ENCODE measurements around the gene HSFX1. TPM values are rescaled to one million over a fixed set of nuclear protein-coding genes. Genes with fewer than 3 reads are reported as not detected.

Gene HSFX1
- total RNA-seq, 1 donor from 2014 or later, result 5.5 TPM

DNA sequence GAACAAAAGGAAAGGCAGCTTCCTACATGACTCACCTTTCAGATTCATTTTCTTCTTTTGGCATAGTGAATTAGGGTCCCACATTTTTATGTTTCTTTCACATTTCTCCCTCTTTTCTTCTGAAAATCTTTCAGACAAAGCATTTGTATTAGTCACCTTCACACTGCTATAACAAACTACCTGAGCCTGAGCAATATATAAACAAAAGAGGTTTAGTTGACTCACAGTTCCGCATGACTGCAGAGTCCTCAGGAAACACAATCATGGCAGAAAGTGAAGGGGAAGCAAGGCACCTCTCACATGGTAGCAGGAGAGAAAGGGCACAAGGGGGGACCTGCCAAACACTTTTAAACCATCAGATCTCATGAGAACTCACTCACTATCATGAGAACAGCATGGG is 44.8 kb downstream of the HSFX1 start:
- Mint-ChIP-seq H3K9me3 (ENCODE audit: unreplicated experiment) (no peaks in the 10 kb centered on the region), H3K36me3 (ENCODE audit: low read depth, unreplicated experiment) (no peaks in the 10 kb centered on the region), H3K27me3 (ENCODE audit: unreplicated experiment) (no peaks in the 10 kb centered on the region), H3K4me3 (ENCODE audit: unreplicated experiment) (no peak overlapping the region), H3K27ac (ENCODE audit: unreplicated experiment) (no peak overlapping the region), H3K4me1 (ENCODE audit: unreplicated experiment) (peaks cover 5% of the 10 kb centered on the region)
- no peak for DNase-seq (ENCODE audit: low spot score)
- TF ChIP-seq CTCF (IDR thresholded peaks at IDR 0.05; ENCODE audit: unreplicated experiment), result no peak

DNA sequence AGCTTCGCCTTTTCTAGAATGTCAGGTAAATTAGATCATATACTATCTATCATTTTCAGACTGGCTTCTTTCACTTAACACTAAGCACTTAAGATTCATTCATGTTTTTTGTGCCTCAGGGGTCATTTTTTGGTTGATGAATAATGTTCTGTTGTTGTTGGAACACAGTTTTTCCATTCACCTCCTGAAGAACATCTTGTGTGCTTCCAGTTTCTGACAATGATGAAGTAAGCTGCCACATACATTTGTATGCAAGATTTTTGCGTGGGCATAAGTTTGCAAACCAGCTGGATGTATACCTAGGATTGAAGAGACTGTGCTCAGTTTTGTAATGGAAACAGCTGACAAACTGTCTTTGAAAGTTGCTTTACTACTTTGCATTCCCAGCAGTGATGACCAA is 45.5 kb downstream of the HSFX1 start:
- Mint-ChIP-seq H3K9me3 (ENCODE audit: unreplicated experiment) (no peaks in the 10 kb centered on the region), H3K27ac (ENCODE audit: unreplicated experiment) (no peak overlapping the region), H3K27me3 (ENCODE audit: unreplicated experiment) (no peaks in the 10 kb centered on the region), H3K4me3 (ENCODE audit: unreplicated experiment) (no peak overlapping the region), H3K36me3 (ENCODE audit: low read depth, unreplicated experiment) (no peaks in the 10 kb centered on the region), H3K4me1 (ENCODE audit: unreplicated experiment) (peaks cover 4% of the 10 kb centered on the region)
- TF ChIP-seq CTCF (IDR thresholded peaks at IDR 0.05; ENCODE audit: unreplicated experiment), result no peak
- DNase-seq (ENCODE audit: low spot score), result no peak

GRCh38 chrX:149825424-149825823 is 51.6 kb downstream of the HSFX1 start:
- H3K9me3 Mint-ChIP-seq (ENCODE audit: unreplicated experiment), result no peaks in the 10 kb centered on the region
- peaks cover 21% of the 10 kb centered on the region for H3K4me1 Mint-ChIP-seq (ENCODE audit: unreplicated experiment)
- H3K27me3 Mint-ChIP-seq (ENCODE audit: unreplicated experiment), result peaks cover 4% of the 10 kb centered on the region
- H3K36me3 Mint-ChIP-seq (ENCODE audit: low read depth, unreplicated experiment), result no peaks in the 10 kb centered on the region
- no peak overlapping the region for H3K27ac Mint-ChIP-seq (ENCODE audit: unreplicated experiment)
- peak; percentile 41 for DNase-seq (ENCODE audit: low spot score)
- no peak overlapping the region for H3K4me3 Mint-ChIP-seq (ENCODE audit: unreplicated experiment)
- TF ChIP-seq CTCF (IDR thresholded peaks at IDR 0.05; ENCODE audit: unreplicated experiment), result no peak

Other genes with a start within 250 kb of the HSFX1 start
- 57.4 TPM for gene EOLA1, start 233.1 kb upstream of the HSFX1 start, total RNA-seq (ENCODE audit: unreplicated experiment)
- not detected for gene HSFX3, start 224.1 kb upstream of the HSFX1 start, total RNA-seq (ENCODE audit: unreplicated experiment)
- not detected for gene MAGEA9B, start 186.6 kb upstream of the HSFX1 start, total RNA-seq (ENCODE audit: unreplicated experiment)
- 2.0 TPM for gene HSFX2, start 178.8 kb upstream of the HSFX1 start, total RNA-seq (ENCODE audit: unreplicated experiment)
- gene TMEM185A, start 142.3 kb upstream of the HSFX1 start, total RNA-seq (ENCODE audit: unreplicated experiment), result 98.7 TPM
- not detected for gene MAGEA11, start 62.0 kb upstream of the HSFX1 start, total RNA-seq (ENCODE audit: unreplicated experiment)
- not detected for gene MAGEA9, start 7.9 kb downstream of the HSFX1 start, total RNA-seq (ENCODE audit: unreplicated experiment)
- gene MAGEA8, start 107.1 kb downstream of the HSFX1 start, total RNA-seq (ENCODE audit: unreplicated experiment), result not detected
- not detected for gene HSFX4, start 155.5 kb downstream of the HSFX1 start, total RNA-seq (ENCODE audit: unreplicated experiment)
- gene EOLA2, start 164.4 kb downstream of the HSFX1 start, total RNA-seq (ENCODE audit: unreplicated experiment), result 118 TPM

All from endothelial cell (in vitro differentiated cells).